Fibroblast of lung (primary cell): Measurements from ENCODE around the gene SEC16A.

Source experiments
- CTCF ChIP-seq, 2 donors: IDR thresholded peaks in 1 of 2; conservative IDR thresholded peaks in 1 of 2; 1 replicate in 1 of 2; 2 replicates in 1 of 2; pipeline ENCODE4 v1.5.1; 2011 to 2012; ENCODE audit warnings: low read length in 2 of 2, control low read depth in 1 of 2, inconsistent platforms in 1 of 2, low read depth in 1 of 2, mild to moderate bottlenecking in 1 of 2
- EZH2 ChIP-seq: IDR thresholded peaks from 2 replicates; pipeline ENCODE4 v1.5.1; 2012; ENCODE audit warnings: low read length, control low read depth, mild to moderate bottlenecking; ENCODE audit errors: missing control alignments

- TF ChIP-seq CTCF (conservative IDR thresholded peaks at IDR 0.05 in 1 of 2, IDR thresholded peaks at IDR 0.05 in 1 of 2; ENCODE audit: low read depth in 1 of 2, low read length in 2 of 2), result no peak
- no peak for TF ChIP-seq EZH2
Measured at GRCh38 chr9:136494531-136495215, 11.8 kb upstream of the SEC16A start.
